Esophagus squamous epithelium (tissue), 4 donors: ENCODE measurements around the gene POTEJ.
"Not testable (repeated sequence)": the region's sequence is repeated elsewhere in the genome, so short reads cannot be mapped to it uniquely, and the experiment has no call there.

ENCODE experiments used
- CTCF ChIP-seq, 6 experiments: fragments of 450-650 bp in 4 of 6; fragments of 200-600 bp in 2 of 6; sonication (generic) in 2 of 6; IDR thresholded peaks; one replicate each; pipeline ENCODE4 v1.5.1; 2016 to 2019; ENCODE audit warnings: antibody characterized with exemption in 6 of 6, mild to moderate bottlenecking in 4 of 6, moderate library complexity in 4 of 6
- POLR2A ChIP-seq, 4 donors: fragments of 450-650 bp; IDR thresholded peaks; one replicate each; pipeline ENCODE4 v1.6.1; 2017; ENCODE audit warnings: antibody characterized with exemption in 4 of 4, mild to moderate bottlenecking in 4 of 4, moderate library complexity in 3 of 4

DNA sequence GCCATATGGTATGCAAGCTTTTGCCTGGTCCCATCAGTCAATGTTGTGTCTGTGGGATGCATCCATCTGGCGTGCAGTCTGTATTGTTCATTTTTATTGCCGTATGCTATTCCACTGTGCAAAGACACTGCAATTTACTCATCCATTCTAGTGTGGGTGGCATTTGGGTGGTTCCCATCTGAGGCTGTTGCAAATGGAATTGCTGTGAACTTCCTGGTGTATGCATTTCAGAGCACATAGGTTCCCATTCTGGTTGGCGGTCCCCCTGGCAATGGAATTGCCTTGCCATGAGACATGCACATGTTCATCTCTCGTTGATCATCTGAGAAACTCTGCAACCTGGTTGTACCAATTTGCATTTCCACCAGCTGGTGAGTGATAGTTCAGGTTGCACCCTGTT, 33.7 kb upstream of the POTEJ start:
- TF ChIP-seq CTCF, POLR2A (IDR thresholded peaks at IDR 0.05): not testable (repeated sequence)
